ENCODE data around the gene MPZ. TPM values are rescaled to one million over a fixed set of nuclear protein-coding genes. Genes with fewer than 3 reads are reported as not detected.

Gene MPZ
- total RNA-seq, 1 donor from 2014 or later: 2.6 TPM

GRCh38 chr1:161342821-161343220 is 33.1 kb upstream of the MPZ start:
- DNase-seq (ENCODE audit: low spot score): no peak
- Mint-ChIP-seq H3K4me3 (ENCODE audit: unreplicated experiment) (no peak overlapping the region), H3K36me3 (ENCODE audit: low read depth, unreplicated experiment) (peaks cover 22% of the 10 kb centered on the region), H3K9me3 (ENCODE audit: unreplicated experiment) (no peaks in the 10 kb centered on the region), H3K27ac (ENCODE audit: unreplicated experiment) (no peak overlapping the region), H3K27me3 (ENCODE audit: unreplicated experiment) (no peaks in the 10 kb centered on the region), H3K4me1 (ENCODE audit: unreplicated experiment) (no peaks in the 10 kb centered on the region)
- TF ChIP-seq CTCF (IDR thresholded peaks at IDR 0.05; ENCODE audit: unreplicated experiment): no peak

GRCh38 chr1:161342177-161342576 is 32.4 kb upstream of the MPZ start:
- H3K4me3 Mint-ChIP-seq (ENCODE audit: unreplicated experiment): no peak overlapping the region
- peaks cover 24% of the 10 kb centered on the region for H3K36me3 Mint-ChIP-seq (ENCODE audit: low read depth, unreplicated experiment)
- DNase-seq (ENCODE audit: low spot score): no peak
- no peaks in the 10 kb centered on the region for H3K4me1 Mint-ChIP-seq (ENCODE audit: unreplicated experiment)
- H3K27ac Mint-ChIP-seq (ENCODE audit: unreplicated experiment): no peak overlapping the region
- H3K9me3 Mint-ChIP-seq (ENCODE audit: unreplicated experiment): no peaks in the 10 kb centered on the region
- TF ChIP-seq CTCF (IDR thresholded peaks at IDR 0.05; ENCODE audit: unreplicated experiment): no peak
- no peaks in the 10 kb centered on the region for H3K27me3 Mint-ChIP-seq (ENCODE audit: unreplicated experiment)

- TF ChIP-seq CTCF (IDR thresholded peaks at IDR 0.05; ENCODE audit: unreplicated experiment): no peak
- no peaks in the 10 kb centered on the region for H3K9me3 Mint-ChIP-seq (ENCODE audit: unreplicated experiment)
Measured at GRCh38 chr1:161335796-161336195, 26.0 kb upstream of the MPZ start.

GRCh38 chr1:161333166-161333565 is 23.4 kb upstream of the MPZ start:
- no peak for TF ChIP-seq CTCF (IDR thresholded peaks at IDR 0.05; ENCODE audit: unreplicated experiment)
- peaks cover 5% of the 10 kb centered on the region for H3K36me3 Mint-ChIP-seq (ENCODE audit: low read depth, unreplicated experiment)
- H3K4me1 Mint-ChIP-seq (ENCODE audit: unreplicated experiment): no peaks in the 10 kb centered on the region
- no peaks in the 10 kb centered on the region for H3K9me3 Mint-ChIP-seq (ENCODE audit: unreplicated experiment)
- no peak overlapping the region for H3K27ac Mint-ChIP-seq (ENCODE audit: unreplicated experiment)
- H3K27me3 Mint-ChIP-seq (ENCODE audit: unreplicated experiment): no peaks in the 10 kb centered on the region
- no peak for DNase-seq (ENCODE audit: low spot score)
- no peak overlapping the region for H3K4me3 Mint-ChIP-seq (ENCODE audit: unreplicated experiment)

More at GRCh38 chr1:161335796-161336195, 26.0 kb upstream of the MPZ start:
- peaks cover 9% of the 10 kb centered on the region for H3K36me3 Mint-ChIP-seq (ENCODE audit: low read depth, unreplicated experiment)
- H3K27ac Mint-ChIP-seq (ENCODE audit: unreplicated experiment): no peak overlapping the region
- DNase-seq (ENCODE audit: low spot score): no peak
- no peaks in the 10 kb centered on the region for H3K4me1 Mint-ChIP-seq (ENCODE audit: unreplicated experiment)
- no peaks in the 10 kb centered on the region for H3K27me3 Mint-ChIP-seq (ENCODE audit: unreplicated experiment)
- H3K4me3 Mint-ChIP-seq (ENCODE audit: unreplicated experiment): no peak overlapping the region

- no peak for TF ChIP-seq CTCF (IDR thresholded peaks at IDR 0.05; ENCODE audit: unreplicated experiment)
- H3K27ac Mint-ChIP-seq (ENCODE audit: unreplicated experiment): no peak overlapping the region
- H3K4me1 Mint-ChIP-seq (ENCODE audit: unreplicated experiment): no peaks in the 10 kb centered on the region
- no peaks in the 10 kb centered on the region for H3K27me3 Mint-ChIP-seq (ENCODE audit: unreplicated experiment)
- DNase-seq (ENCODE audit: low spot score): no peak
- no peak overlapping the region for H3K4me3 Mint-ChIP-seq (ENCODE audit: unreplicated experiment)
- no peaks in the 10 kb centered on the region for H3K9me3 Mint-ChIP-seq (ENCODE audit: unreplicated experiment)
- H3K36me3 Mint-ChIP-seq (ENCODE audit: low read depth, unreplicated experiment): no peaks in the 10 kb centered on the region
Measured at GRCh38 chr1:161330346-161330745, 20.6 kb upstream of the MPZ start.
